Choroid plexus epithelial cell (primary cell): ENCODE measurements around the gene SLC44A1.
"Not testable (repeated sequence)": the region's sequence is repeated elsewhere in the genome, so short reads cannot be mapped to it uniquely, and the experiment has no call there.

Experiments used
- DNase-seq: peaks from one replicate; pipeline ENCODE4 v3.0.0-alpha.2; 2010; ENCODE audit warnings: low read depth
- H3K4me3 ChIP-seq: 2 replicates; pipeline ENCODE4 v1.5.1; 2011; ENCODE audit warnings: low read depth, mild to moderate bottlenecking, control low read depth, low read length, moderate library complexity
- CTCF ChIP-seq: conservative IDR thresholded peaks from 2 replicates; pipeline ENCODE4 v1.5.1; 2011; ENCODE audit warnings: low read depth, mild to moderate bottlenecking, control low read depth, inconsistent platforms, low read length, moderate library complexity

Gene SLC44A1

GRCh38 chr9:105246656-105247173 lies 2.3 kb downstream of the SLC44A1 start:
- peak overlapping the region; percentile 16 for H3K4me3 ChIP-seq
- DNase-seq, result no peak
- TF ChIP-seq CTCF, result no peak

- no peak overlapping the region for H3K4me3 ChIP-seq
- TF ChIP-seq CTCF, result no peak
- DNase-seq, result no peak
These were observed 4.2 kb downstream of the SLC44A1 start for GRCh38 chr9:105248691-105249090.

- DNase-seq, result no peak
- TF ChIP-seq CTCF, result no peak
These were observed 6.7 kb downstream of the SLC44A1 start for GRCh38 chr9:105251133-105251532.

DNA sequence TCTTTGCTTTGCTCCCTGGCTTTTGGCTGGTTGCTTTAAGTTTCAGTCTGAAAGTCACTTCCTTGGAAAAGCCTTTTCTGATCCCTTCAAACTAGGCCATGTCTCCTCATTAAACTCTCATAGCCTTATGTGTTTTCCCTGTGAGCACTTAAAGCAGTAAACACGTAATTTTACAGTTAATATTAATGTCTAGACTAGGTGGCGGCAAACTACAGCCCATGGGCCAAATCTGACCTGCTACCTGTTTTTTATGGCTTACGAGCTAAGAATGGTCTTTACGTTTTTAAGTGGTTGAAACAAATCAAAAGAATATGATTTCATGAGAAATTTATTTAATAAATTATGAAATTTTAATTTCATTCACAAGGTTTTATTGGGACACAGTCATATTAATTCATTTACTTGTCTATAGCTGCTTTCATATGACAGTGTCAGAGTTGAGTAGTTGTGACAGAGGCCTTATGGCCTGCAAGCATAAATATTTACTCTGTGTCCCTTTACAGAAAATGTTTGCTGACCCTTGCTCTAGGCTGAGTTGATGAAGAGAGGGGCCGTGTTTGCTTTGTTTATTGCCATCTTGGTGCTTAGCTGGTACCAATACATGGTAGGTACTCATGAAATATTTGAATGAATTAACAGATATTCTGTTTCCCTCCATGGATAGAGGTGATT lies 7.4 kb downstream of the SLC44A1 start:
- DNase-seq, result no peak
- no peak for TF ChIP-seq CTCF
- H3K4me3 ChIP-seq, result no peak overlapping the region

More at GRCh38 chr9:105251133-105251532, 6.7 kb downstream of the SLC44A1 start:
- H3K4me3 ChIP-seq, result no peak overlapping the region

- H3K4me3 ChIP-seq, result no peak overlapping the region
- no peak for TF ChIP-seq CTCF
These were observed 7.9 kb downstream of the SLC44A1 start for GRCh38 chr9:105252405-105252756.

GRCh38 chr9:105254226-105254625 lies 9.8 kb downstream of the SLC44A1 start:
- TF ChIP-seq CTCF, result no peak
- DNase-seq, result no peak
- H3K4me3 ChIP-seq, result no peak overlapping the region

More at GRCh38 chr9:105252405-105252756, 7.9 kb downstream of the SLC44A1 start:
- no peak for DNase-seq

- TF ChIP-seq CTCF, result no peak
- no peak overlapping the region for H3K4me3 ChIP-seq
- no peak for DNase-seq
These were observed 11.0 kb downstream of the SLC44A1 start for GRCh38 chr9:105255421-105255820.

DNA sequence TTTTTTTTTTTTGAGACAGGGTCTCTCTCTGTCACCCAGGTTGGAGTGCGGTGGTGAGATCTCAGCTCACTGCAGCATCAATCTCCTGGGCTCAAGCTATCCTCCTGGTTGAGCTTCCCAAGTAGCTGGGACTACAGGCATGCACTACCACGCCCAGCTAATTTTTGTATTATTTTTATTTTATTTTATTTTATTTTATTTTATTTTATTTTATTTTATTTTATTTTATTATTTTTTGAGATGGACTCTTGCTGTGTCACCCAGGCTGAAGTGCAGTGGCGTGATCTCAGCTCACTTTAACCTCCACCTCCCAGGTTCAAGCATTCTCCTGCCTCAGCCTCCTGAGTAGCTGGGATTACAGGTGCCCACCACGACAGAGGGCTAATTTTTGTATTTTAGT lies 12.1 kb downstream of the SLC44A1 start:
- H3K4me3 ChIP-seq, DNase-seq: not testable (repeated sequence)
